Measurements from ENCODE around the gene CCDC175. TPM values are rescaled to one million over a fixed set of nuclear protein-coding genes. Genes with fewer than 3 reads are reported as not detected.

CCDC175 gene
- total RNA-seq, 1 donor from 2014 or later: not detected

GRCh38 chr14:59464486-59465315 lies 111.9 kb downstream of the CCDC175 start:
- Mint-ChIP-seq H3K27me3 (ENCODE audit: insufficient read depth) (peaks cover 10% of the 10 kb centered on the region), H3K9me3 (no peaks in the 10 kb centered on the region), H3K36me3 (ENCODE audit: low read depth) (peaks cover 1% of the 10 kb centered on the region), H3K4me1 (ENCODE audit: low read depth) (no peaks in the 10 kb centered on the region), H3K27ac (peak overlapping the region; percentile 54), H3K4me3 (peak overlapping the region; percentile 86)
- intact Hi-C loops (cut with micrococcal nuclease): loop anchor here (1.0 kb wide), 2 partner anchors 20 to 276 kb away; partner anchors contain the start of genes DAAM1, JKAMP and L3HYPDH
- peak; percentile 43 for DNase-seq (ENCODE audit: low spot score)

DNA sequence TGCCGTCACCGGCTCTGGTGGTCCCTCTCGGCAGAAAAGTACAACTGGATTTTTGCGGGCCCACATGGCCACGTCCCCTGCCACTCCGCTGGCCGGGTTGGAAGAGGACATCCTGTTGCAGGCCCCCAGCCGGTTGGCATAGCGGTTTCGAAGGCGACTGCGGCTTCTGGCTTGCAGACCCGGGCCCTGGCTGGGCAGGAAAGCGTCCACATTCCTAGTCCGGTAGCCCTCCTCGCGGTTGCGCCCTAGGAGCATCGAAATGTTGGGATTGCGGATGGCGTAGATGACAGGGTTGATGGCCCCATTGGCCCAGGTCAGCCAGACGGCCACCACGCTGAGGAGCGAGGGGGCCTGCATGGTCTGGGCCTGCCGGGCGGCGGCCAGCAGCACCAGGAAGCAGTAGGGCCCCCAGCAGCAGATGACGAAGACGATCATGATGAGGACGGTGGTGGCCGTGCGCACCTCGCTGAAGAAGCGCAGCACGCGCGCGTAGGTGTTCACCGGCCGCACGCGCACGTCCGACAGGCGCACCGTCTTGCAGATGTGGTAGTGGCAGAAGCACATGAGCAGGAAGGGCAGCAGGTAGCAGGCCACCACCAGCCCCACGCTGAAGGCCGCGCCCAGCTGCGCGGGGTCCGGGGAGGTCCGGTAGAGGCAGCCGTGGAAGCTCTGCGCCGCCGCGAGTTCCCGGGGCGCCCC lies 112.7 kb downstream of the CCDC175 start:
- Mint-ChIP-seq H3K36me3 (ENCODE audit: low read depth) (peaks cover 1% of the 10 kb centered on the region), H3K4me3 (peak overlapping the region; percentile 86), H3K27ac (peak overlapping the region; percentile 67), H3K27me3 (ENCODE audit: insufficient read depth) (peaks cover 10% of the 10 kb centered on the region), H3K4me1 (ENCODE audit: low read depth) (no peaks in the 10 kb centered on the region), H3K9me3 (no peaks in the 10 kb centered on the region)
- intact Hi-C loops (cut with micrococcal nuclease): loop anchor here (1.0 kb wide), 1 partner anchor 276 kb away; the partner anchor contains the start of gene DAAM1
- no peak for DNase-seq (ENCODE audit: low spot score)

DNA sequence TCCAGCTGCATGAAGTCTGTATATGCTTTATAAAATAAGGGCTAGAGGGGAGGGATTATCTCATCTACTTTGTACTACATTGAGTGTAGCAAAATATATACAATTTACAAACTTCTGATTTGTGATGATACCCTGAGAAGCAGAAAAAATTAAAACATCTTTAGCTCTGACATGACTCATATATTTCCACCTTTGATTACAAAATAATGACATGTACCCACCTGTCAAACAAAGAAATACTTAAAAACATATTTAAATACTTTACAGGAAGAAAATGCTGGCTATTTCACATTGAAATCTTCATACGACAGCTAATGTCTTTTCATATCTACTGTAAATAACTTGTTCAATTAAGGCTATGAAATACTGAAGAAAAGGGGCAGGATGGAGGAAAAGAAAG lies 114.7 kb downstream of the CCDC175 start:
- Mint-ChIP-seq H3K27me3 (ENCODE audit: insufficient read depth) (peaks cover 10% of the 10 kb centered on the region), H3K27ac (no peak overlapping the region), H3K9me3 (no peaks in the 10 kb centered on the region), H3K36me3 (ENCODE audit: low read depth) (peaks cover 1% of the 10 kb centered on the region), H3K4me1 (ENCODE audit: low read depth) (no peaks in the 10 kb centered on the region), H3K4me3 (no peak overlapping the region)
- no peak for DNase-seq (ENCODE audit: low spot score)
- intact Hi-C loops (cut with micrococcal nuclease): no loop called here

DNA sequence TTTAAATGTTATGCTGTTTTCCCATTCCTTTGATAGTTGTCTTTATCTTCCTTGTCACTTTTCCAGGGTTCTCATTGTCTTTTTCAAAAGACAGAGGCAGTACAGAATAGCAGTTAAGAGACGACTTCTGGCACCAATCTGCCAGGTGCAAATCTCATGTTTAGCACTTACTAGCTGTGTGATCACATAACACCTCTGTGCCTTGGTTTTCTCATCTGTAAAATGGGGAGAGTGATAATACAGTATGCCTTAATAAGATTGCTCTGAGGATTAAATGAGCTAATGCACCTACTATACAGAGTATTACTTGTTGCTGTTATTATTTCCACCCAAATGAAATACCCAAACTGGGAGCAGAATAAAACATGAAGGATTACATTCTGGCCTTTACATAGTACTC lies 116.2 kb downstream of the CCDC175 start:
- Mint-ChIP-seq H3K27me3 (ENCODE audit: insufficient read depth) (peaks cover 6% of the 10 kb centered on the region), H3K27ac (no peak overlapping the region), H3K4me3 (no peak overlapping the region), H3K36me3 (ENCODE audit: low read depth) (peaks cover 8% of the 10 kb centered on the region), H3K4me1 (ENCODE audit: low read depth) (no peaks in the 10 kb centered on the region), H3K9me3 (no peaks in the 10 kb centered on the region)
- intact Hi-C loops (cut with micrococcal nuclease): no loop called here
- no peak for DNase-seq (ENCODE audit: low spot score)

DNA sequence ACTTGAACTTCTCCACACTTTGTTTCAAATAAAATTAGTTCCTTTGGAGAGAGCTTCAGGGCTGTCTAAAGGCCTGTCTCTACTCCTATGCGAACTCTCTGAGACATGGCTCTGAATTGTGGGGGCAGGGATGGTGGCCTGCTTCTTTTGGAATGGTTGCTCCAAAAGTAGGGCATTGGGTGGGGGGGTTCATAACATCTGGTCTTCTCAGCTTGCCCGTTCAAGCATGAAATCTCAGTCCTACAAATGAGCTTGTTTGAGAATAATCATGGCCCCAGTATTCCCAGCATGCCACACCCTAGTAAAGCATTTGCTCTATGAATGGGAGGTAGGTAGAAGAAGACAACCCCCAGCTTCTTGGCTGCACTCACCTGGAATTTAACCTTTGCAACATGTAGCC lies 118.1 kb downstream of the CCDC175 start:
- Mint-ChIP-seq H3K27me3 (ENCODE audit: insufficient read depth) (peaks cover 6% of the 10 kb centered on the region), H3K9me3 (no peaks in the 10 kb centered on the region), H3K4me1 (ENCODE audit: low read depth) (no peaks in the 10 kb centered on the region), H3K27ac (no peak overlapping the region), H3K4me3 (no peak overlapping the region), H3K36me3 (ENCODE audit: low read depth) (peaks cover 9% of the 10 kb centered on the region)
- DNase-seq (ENCODE audit: low spot score): no peak
- intact Hi-C loops (cut with micrococcal nuclease): no loop called here

DNA sequence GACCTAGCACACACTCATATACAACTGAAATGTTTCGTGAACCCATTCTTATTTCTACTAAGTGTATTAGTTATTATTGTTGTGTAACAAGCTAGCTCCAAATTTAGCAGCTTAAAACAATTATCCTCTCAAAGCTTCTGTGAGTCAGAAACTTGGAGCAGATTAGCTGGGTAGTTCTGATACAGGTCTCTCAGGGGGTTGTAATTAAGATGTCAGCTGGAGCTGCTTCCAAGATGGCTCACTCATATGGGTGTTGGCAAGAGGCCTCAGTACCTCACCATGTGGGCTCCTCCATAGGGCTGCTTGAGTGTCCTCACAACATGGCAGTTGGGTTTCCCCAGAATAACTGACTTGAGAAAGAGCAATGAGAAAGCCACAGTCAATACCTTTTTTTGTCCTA lies 121.2 kb downstream of the CCDC175 start:
- H3K36me3 Mint-ChIP-seq (ENCODE audit: low read depth): peaks cover 9% of the 10 kb centered on the region
- H3K4me3 Mint-ChIP-seq: no peak overlapping the region
- no peak for DNase-seq (ENCODE audit: low spot score)
- H3K27me3 Mint-ChIP-seq (ENCODE audit: insufficient read depth): peaks cover 2% of the 10 kb centered on the region
- H3K4me1 Mint-ChIP-seq (ENCODE audit: low read depth): no peaks in the 10 kb centered on the region
- H3K9me3 Mint-ChIP-seq: no peaks in the 10 kb centered on the region
- intact Hi-C loops (cut with micrococcal nuclease): no loop called here
- H3K27ac Mint-ChIP-seq: no peak overlapping the region

Other genes starting within 250 kb of the CCDC175 start
- 1.5 and 1.6 TPM in 2 replicates for gene GPR135, start 111.4 kb downstream of the CCDC175 start, total RNA-seq
- gene L3HYPDH, start 92.4 kb downstream of the CCDC175 start, total RNA-seq: 14.0 and 15.9 TPM in 2 replicates
- 27.6 and 28.8 TPM in 2 replicates for gene JKAMP, start 92.3 kb downstream of the CCDC175 start, total RNA-seq

Data from activated T-helper 1 cell treated with anti-CD3 and anti-CD28 coated beads, Interleukin-12 subunit alpha, Interleukin-12 subunit beta, Interleukin-2, Interleukin-4 antibody, amounts not matched to agents 30 ng/mL and 10 ng/mL and 1 ng/mL, durations not matched to agents 14 hours and 24 hours and 36 hours (primary cell).